AG08396 (cell line): ENCODE results near the gene LYPD5.

Experiments
- DNase-seq: peaks from one replicate; pipeline ENCODE4 v3.0.0; 2012; ENCODE audit warnings: low spot score, mixed read lengths

LYPD5 gene

GRCh38 chr19:43752287-43752875 lies 49.9 kb downstream of the LYPD5 start:
- DNase-seq = no peak

GRCh38 chr19:43751466-43752220 lies 50.6 kb downstream of the LYPD5 start:
- no peak for DNase-seq

GRCh38 chr19:43749898-43750297 lies 52.3 kb downstream of the LYPD5 start:
- DNase-seq = no peak

- DNase-seq = no peak
These were observed 53.1 kb downstream of the LYPD5 start for GRCh38 chr19:43749152-43749551.

GRCh38 chr19:43748685-43749084 lies 53.6 kb downstream of the LYPD5 start:
- no peak for DNase-seq

- no peak for DNase-seq
These were observed 54.0 kb downstream of the LYPD5 start for GRCh38 chr19:43748205-43748594.

- DNase-seq = no peak
These were observed 54.6 kb downstream of the LYPD5 start for GRCh38 chr19:43747557-43748204.
